Measurements from ENCODE around the gene HOXD11.

HOXD11 gene

GRCh38 chr2:176093145-176093897 lies 13.8 kb upstream of the HOXD11 start:
- DNase-seq (ENCODE audit: low spot score) = no peak

GRCh38 chr2:176093898-176094249 lies 13.2 kb upstream of the HOXD11 start:
- no peak for DNase-seq (ENCODE audit: low spot score)

DNA sequence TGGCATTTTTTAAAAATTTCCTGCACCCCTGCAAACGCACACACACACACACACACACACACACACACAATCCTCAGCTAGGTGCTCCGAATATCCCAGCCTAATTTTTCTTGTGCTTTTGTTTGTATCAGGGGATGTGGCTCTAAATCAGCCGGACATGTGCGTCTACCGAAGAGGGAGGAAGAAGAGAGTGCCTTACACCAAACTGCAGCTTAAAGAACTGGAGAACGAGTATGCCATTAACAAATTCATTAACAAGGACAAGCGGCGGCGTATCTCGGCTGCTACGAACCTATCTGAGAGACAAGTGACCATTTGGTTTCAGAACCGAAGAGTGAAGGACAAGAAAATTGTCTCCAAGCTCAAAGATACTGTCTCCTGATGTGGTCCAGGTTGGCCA lies 12.7 kb upstream of the HOXD11 start:
- DNase-seq (ENCODE audit: low spot score) = no peak

GRCh38 chr2:176095421-176095820 lies 11.7 kb upstream of the HOXD11 start:
- DNase-seq (ENCODE audit: low spot score) = no peak

GRCh38 chr2:176096243-176096985 lies 10.7 kb upstream of the HOXD11 start:
- no peak for DNase-seq (ENCODE audit: low spot score)

DNA sequence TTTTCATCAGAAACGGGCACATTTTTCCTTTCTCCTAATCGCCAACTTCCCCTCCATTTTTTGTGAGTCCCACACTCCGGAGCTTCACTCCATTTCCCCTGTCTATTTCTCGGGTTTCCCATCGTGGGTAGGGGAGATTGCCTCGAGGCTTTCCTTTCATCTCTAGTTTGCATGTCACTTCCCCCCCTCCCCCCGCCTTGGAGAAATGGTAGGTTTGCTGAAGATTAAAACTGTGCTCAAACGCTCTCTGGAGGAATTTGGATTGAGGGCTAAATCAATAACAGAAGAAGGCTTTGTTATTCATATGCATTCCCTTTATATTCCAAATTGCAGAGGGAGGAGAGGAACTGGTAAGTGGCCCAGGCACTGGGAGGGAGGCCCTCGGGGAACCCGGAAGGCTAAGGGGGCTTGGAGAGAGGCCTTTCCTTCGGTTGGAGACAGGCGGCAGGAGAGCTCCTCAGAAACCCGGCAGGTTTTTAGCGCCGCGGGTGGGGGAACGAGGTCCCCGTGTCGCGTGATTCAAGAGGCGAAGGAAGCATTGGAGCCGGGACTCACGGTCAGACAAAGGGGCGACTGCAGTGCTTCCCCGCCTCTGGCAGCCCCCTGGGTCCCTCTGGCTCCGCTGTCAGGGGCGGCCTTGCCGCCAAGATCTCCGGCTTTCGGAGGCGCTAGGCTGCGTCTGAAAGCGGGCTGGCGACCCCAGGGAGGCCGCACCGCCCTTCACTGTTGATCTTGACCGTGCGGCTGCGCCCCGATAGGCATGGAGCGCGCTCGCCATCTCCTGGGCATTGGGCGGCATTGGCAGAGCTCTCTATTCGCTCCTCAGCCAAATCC lies 9.9 kb upstream of the HOXD11 start:
- peak; percentile 18 for DNase-seq (ENCODE audit: low spot score)

- no peak for DNase-seq (ENCODE audit: low spot score)
These were observed 9.2 kb upstream of the HOXD11 start for GRCh38 chr2:176097820-176098365.

- no peak for DNase-seq (ENCODE audit: low spot score)
These were observed 8.5 kb upstream of the HOXD11 start for GRCh38 chr2:176098366-176099158.

DNA sequence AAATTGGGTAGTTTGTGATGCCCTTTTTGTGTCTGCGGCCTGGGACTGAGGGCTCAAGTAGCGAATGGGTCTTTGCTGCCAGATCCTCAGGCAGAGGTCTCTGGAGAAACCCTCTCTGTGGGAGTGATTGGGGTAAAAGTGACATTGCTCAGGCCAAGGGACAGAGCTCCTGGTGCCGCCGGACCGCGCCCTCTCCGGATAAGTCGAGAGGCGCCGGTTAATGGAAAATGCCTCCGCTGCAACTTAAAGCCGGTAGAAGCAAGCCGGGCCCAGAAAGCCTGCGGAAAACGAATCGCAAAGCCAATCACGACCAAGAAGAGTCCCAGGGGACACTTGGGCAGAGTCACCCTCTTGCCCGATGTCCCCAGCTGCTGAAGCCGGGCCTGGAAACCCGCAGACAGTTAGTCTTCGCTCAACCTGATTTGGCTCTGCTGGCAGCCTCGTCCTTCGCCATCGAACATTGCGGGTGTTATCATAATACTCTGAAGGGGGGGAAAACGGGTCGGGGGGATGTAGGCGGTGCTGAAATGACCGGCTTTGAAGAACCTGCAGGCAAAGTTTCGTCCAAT lies 7.8 kb upstream of the HOXD11 start:
- no peak for DNase-seq (ENCODE audit: low spot score)

DNA sequence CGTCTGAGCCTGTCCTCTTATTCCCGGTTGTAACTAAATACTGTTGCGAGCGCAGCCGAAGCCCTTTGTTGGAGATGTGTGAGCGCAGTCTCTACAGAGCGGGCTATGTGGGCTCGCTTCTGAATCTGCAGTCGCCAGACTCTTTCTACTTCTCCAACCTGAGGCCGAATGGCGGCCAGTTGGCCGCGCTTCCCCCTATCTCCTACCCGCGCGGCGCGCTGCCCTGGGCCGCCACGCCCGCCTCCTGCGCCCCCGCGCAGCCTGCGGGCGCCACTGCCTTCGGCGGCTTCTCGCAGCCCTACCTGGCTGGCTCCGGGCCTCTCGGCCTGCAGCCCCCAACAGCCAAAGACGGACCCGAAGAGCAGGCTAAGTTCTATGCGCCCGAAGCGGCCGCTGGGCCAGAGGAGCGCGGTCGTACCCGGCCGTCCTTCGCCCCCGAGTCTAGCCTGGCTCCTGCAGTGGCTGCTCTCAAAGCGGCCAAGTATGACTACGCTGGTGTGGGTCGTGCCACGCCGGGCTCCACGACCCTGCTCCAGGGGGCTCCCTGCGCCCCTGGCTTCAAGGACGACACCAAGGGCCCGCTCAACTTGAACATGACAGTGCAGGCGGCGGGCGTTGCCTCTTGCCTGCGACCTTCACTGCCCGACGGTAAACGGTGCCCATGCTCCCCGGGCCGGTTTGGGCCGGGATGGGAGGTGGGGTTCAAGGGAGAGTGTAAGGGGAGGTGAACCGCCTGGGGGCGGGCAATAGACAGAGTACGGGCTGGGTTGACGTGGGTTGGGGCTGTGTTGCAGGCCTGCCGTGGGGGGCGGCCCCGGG lies 7.1 kb upstream of the HOXD11 start, which contains the start of gene HOXD12:
Gene HOXD12 (plus strand): TSS at position 68 of the 819 bp plus-strand sequence. CDS start 7 bp downstream, at position 75.
- DNase-seq (ENCODE audit: low spot score) = no peak

GRCh38 chr2:176100547-176101140 lies 6.4 kb upstream of the HOXD11 start:
- DNase-seq (ENCODE audit: low spot score) = no peak

DNA sequence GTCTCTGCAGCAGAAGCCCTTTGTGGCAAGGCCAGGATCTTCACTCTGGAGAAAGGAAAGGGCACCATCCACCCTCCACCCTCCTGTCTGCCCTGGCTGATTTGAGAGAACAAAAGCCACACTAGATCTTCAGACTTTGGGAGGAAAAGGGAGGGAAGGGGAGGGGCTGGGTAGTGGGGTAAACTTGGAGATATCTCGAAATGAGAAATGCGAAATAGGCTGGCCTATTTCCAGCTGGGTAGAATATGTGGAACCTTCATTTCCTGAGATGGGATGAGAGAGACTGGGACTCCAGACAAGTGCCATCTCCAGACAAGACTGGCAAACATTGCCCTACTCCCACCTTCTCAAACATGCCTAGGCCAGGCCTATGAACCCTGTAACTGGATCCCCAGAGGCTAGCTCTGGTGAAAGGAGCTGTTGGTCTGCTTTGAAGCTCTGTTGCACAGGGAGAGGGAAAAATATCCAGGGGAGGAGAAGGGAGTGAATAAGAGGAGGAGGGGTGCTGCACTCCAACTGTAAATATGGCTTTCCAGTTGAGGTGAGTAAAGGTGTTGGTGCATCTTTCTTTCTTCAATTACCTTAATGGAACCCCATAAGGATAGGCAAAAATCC lies 5.8 kb upstream of the HOXD11 start:
- DNase-seq (ENCODE audit: low spot score) = no peak

- DNase-seq (ENCODE audit: low spot score) = no peak
These were observed 5.2 kb upstream of the HOXD11 start for GRCh38 chr2:176101842-176102241.

DNA sequence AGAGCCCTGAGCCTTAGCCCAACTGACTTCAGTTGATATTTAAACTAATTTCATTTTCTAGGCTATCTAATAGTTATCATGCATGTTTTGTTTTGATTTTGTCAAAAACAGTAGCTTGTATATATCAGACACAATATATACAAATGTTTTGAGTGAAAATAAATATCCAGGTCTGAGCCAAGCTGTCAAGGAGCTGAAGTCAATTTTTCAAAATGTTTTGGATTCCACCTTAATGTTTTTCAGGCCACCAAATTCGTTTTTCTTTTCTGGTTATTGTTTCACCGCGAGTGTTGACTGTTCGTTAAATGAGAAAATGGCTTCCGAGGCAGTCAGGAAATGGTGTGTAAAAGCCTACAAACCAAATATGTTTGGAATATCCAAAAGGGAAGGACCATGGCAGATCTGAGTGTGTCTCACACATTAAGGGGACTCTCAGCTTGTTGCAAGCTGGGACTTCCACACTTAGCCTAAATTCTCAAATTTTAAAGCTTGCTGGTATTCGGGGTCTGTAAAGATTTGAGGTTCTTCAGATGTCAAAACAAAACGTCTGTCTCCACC lies 4.7 kb upstream of the HOXD11 start:
- no peak for DNase-seq (ENCODE audit: low spot score)

- no peak for DNase-seq (ENCODE audit: low spot score)
These were observed 3.9 kb upstream of the HOXD11 start for GRCh38 chr2:176103194-176103593.

- DNase-seq (ENCODE audit: low spot score) = no peak
These were observed 3.3 kb upstream of the HOXD11 start for GRCh38 chr2:176103742-176104315.

DNA sequence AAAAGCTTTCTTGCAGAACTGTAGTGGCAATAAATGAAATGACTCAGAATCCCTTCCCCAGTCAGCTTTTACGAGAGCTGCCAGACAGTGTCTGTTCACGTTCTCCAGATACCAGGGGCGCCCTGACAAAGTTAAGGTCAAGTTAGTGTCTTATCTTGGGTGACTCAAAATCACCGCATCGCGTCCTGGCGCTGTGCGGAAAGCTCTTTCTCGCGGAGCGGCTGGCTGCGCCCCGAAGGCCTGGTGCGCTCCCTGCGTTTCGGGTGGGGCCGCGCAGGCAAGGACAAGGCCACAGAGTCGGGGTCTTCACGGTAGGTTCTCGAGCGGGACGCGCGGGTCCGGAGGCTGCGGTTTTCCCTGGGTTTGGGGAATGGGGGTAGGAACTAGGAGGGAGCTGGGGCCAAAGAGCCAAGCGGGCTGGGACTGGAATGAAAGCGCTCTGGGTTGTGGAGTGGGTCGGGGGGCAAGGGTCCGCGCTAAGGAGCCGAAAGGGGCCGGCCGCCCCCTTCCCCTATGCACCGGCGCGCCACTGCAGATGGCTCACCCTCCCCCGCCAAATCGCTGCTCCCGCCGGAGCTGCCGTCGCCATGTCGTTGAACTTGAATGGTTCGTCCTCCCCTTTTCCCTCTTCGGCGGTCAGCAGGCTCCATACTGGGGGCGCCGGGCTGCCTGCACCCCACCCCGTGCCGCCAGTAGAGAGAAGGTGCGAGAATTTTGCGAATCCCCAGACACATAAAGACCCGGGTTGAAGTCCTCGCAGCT lies 2.6 kb upstream of the HOXD11 start:
- DNase-seq (ENCODE audit: low spot score) = no peak

Data from hematopoietic multipotent progenitor cell treated with erythropoietin and hydrocortisone succinate and interleukin-3 and kit ligand, for 17 days (in vitro differentiated cells).